MCF 10A (cell line): Measurements from ENCODE around the gene IL1RN. TPM values are rescaled to one million over a fixed set of nuclear protein-coding genes. Genes with fewer than 3 reads are reported as not detected.

Experiments used
- BruUV-seq: library from RNA; stranded (reverse); fragments of 400-500 nt; replicated peaks from 2 replicates; lab custom pipeline; 2021; lab: Mats Ljungman, UMichigan
- CTCF ChIA-PET: fragments of 300-600 bp; sonication (Branson Sonifier 250); formaldehyde crosslinking; extraction: SDS; loops from one replicate; lab custom pipeline; 2021; ENCODE audit warnings: antibody characterized with exemption, inconsistent platforms; lab: Yijun Ruan, JAX
- POLR2A ChIA-PET: fragments of 300-600, 350-650 bp; sonication (Branson Sonifier 250); formaldehyde crosslinking; extraction: SDS; loops from one replicate; lab custom pipeline; 2020; ENCODE audit warnings: antibody characterized with exemption, inconsistent platforms; lab: Yijun Ruan, JAX
- DNase-seq: peaks from one replicate; pipeline ENCODE4 v3.0.0-alpha.2; 2018; ENCODE audit not compliant: unreplicated experiment
- H3K27ac Mint-ChIP-seq: one replicate; pipeline ENCODE4 v1.8.0; 2022; ENCODE audit warnings: mild to moderate bottlenecking, low read depth, mixed read lengths; ENCODE audit not compliant: unreplicated experiment
- H3K27me3 Mint-ChIP-seq: one replicate; pipeline ENCODE4 v1.8.0; 2022; ENCODE audit warnings: mixed read lengths; ENCODE audit not compliant: insufficient read depth, unreplicated experiment
- H3K36me3 Mint-ChIP-seq: one replicate; pipeline ENCODE4 v1.8.0; 2022; ENCODE audit warnings: mild to moderate bottlenecking, moderate library complexity, mixed read lengths; ENCODE audit not compliant: insufficient read depth, unreplicated experiment
- H3K4me1 Mint-ChIP-seq: one replicate; pipeline ENCODE4 v1.8.0; 2022; ENCODE audit warnings: mixed read lengths; ENCODE audit not compliant: insufficient read depth, unreplicated experiment
- H3K4me3 Mint-ChIP-seq: one replicate; pipeline ENCODE4 v1.8.0; 2022; ENCODE audit warnings: mild to moderate bottlenecking, moderate library complexity, mixed read lengths; ENCODE audit not compliant: unreplicated experiment
- H3K9me3 Mint-ChIP-seq: one replicate; pipeline ENCODE4 v1.8.0; 2022; ENCODE audit warnings: mixed read lengths; ENCODE audit not compliant: unreplicated experiment
- CTCF ChIP-seq: fragments of 200-600 bp; IDR thresholded peaks from one replicate; pipeline ENCODE4 v1.8.0; 2022; ENCODE audit warnings: antibody characterized with exemption, mild to moderate bottlenecking; ENCODE audit not compliant: unreplicated experiment
- intact Hi-C: fragments of 100-400 bp; cut with micrococcal nuclease; formaldehyde crosslinking; loops from 2 replicates; pipeline ENCODE4 v1.14.1; 2022
- total RNA-seq: library from RNA; stranded (reverse); gene quantifications from 2 replicates; pipeline ENCODE4 v1.2.3, GENCODE V29; 2022

IL1RN gene
- total RNA-seq, 1 experiment from 2014 or later, result not detected

GRCh38 chr2:113169586-113169985, 42.2 kb downstream of the IL1RN start:
- Mint-ChIP-seq H3K4me1 (peaks cover 9% of the 10 kb centered on the region), H3K36me3 (peaks cover 5% of the 10 kb centered on the region), H3K4me3 (no peak overlapping the region), H3K9me3 (peaks cover 6% of the 10 kb centered on the region), H3K27me3 (no peaks in the 10 kb centered on the region), H3K27ac (no peak overlapping the region)
- CTCF ChIA-PET, result interaction anchor here (0.5 kb wide), 1 partner anchor 204 kb away, joined by 3 read pairs; no protein-coding TSS in a partner anchor
- no TSS peak for BruUV-seq
- intact Hi-C loops, result no loop called here
- POLR2A ChIA-PET, result no interaction called here
- no peak for DNase-seq
- no peak for TF ChIP-seq CTCF

- intact Hi-C loops, result no loop called here
- no peak overlapping the region for H3K4me3 Mint-ChIP-seq
- ChIA-PET POLR2A (no interaction called here), CTCF (interaction anchor here (0.6 to 0.7 kb wide), 2 partner anchors 88 to 194 kb away, joined by 3 to 4 read pairs; no protein-coding TSS in a partner anchor)
- TF ChIP-seq CTCF, result no peak
- H3K27ac Mint-ChIP-seq, result no peak overlapping the region
- no TSS peak for BruUV-seq
- no peaks in the 10 kb centered on the region for H3K27me3 Mint-ChIP-seq
- H3K4me1 Mint-ChIP-seq, result peaks cover 5% of the 10 kb centered on the region
- no peak for DNase-seq
- peaks cover 6% of the 10 kb centered on the region for H3K9me3 Mint-ChIP-seq
- H3K36me3 Mint-ChIP-seq, result no peaks in the 10 kb centered on the region
These were observed 44.1 kb downstream of the IL1RN start for GRCh38 chr2:113171334-113172075.

- ChIA-PET CTCF (interaction anchor here (0.6 to 1.0 kb wide), 4 partner anchors 27 to 216 kb away, joined by 3 to 6 read pairs (median 3); no protein-coding TSS in a partner anchor), POLR2A (no interaction called here)
- Mint-ChIP-seq H3K9me3 (peaks cover 6% of the 10 kb centered on the region), H3K36me3 (no peaks in the 10 kb centered on the region), H3K27me3 (no peaks in the 10 kb centered on the region), H3K27ac (no peak overlapping the region), H3K4me1 (peaks cover 5% of the 10 kb centered on the region), H3K4me3 (no peak overlapping the region)
- BruUV-seq, result no TSS peak
- intact Hi-C loops, result no loop called here
- TF ChIP-seq CTCF, result no peak
- no peak for DNase-seq
These were observed 45.5 kb downstream of the IL1RN start for GRCh38 chr2:113172721-113173541.
